HepG2 (cell line): Measurements from ENCODE around the gene CDV3. TPM values are rescaled to one million over a fixed set of nuclear protein-coding genes. Genes with fewer than 3 reads are reported as not detected.

Source experiments
- HNF4A ChIP-seq: sonication (generic); formaldehyde crosslinking; IDR thresholded peaks from 2 replicates; pipeline ENCODE4 v1.4.0; 2020; ENCODE audit warnings: missing genetic modification reagents
- HNRNPLL ChIP-seq: fragments of 200-400 bp; formaldehyde crosslinking; IDR thresholded peaks from 2 replicates; pipeline ENCODE4 v1.6.1; 2017; ENCODE audit warnings: mild to moderate bottlenecking, low read depth, low read length; ENCODE audit not compliant: poor library complexity, severe bottlenecking
- KDM4B ChIP-seq: sonication (generic); formaldehyde crosslinking; IDR thresholded peaks from 2 replicates; pipeline ENCODE4 v1.4.0; 2020; ENCODE audit warnings: missing genetic modification reagents
- MTF1 ChIP-seq: sonication (generic); formaldehyde crosslinking; IDR thresholded peaks from 2 replicates; pipeline ENCODE4 v1.5.0; 2020; ENCODE audit warnings: missing genetic modification reagents
- NFE2 ChIP-seq: sonication (generic); formaldehyde crosslinking; IDR thresholded peaks from 2 replicates; pipeline ENCODE4 v1.4.0; 2020; ENCODE audit warnings: missing genetic modification reagents
- RARA ChIP-seq: IDR thresholded peaks from 2 replicates; pipeline ENCODE4 v1.6.1; 2016; ENCODE audit warnings: missing genetic modification reagents, missing compliant biosample characterization
- RBM22 ChIP-seq: fragments of 200-400 bp; formaldehyde crosslinking; optimal IDR thresholded peaks from 2 replicates; pipeline ENCODE3; 2017; ENCODE audit warnings: mild to moderate bottlenecking, low read length, moderate library complexity
- SATB2 ChIP-seq: sonication (generic); formaldehyde crosslinking; IDR thresholded peaks from 2 replicates; pipeline ENCODE4 v1.5.0; 2020; ENCODE audit warnings: missing genetic modification reagents
- SMAD3 ChIP-seq: sonication (generic); formaldehyde crosslinking; IDR thresholded peaks from 2 replicates; pipeline ENCODE4 v1.4.0; 2020; ENCODE audit warnings: missing genetic modification reagents
- SOX13 ChIP-seq, 3 experiments: fragments of 450-650 bp in 1 of 3; sonication (generic) in 1 of 3; formaldehyde crosslinking in 1 of 3; IDR thresholded peaks in 2 of 3; conservative IDR thresholded peaks in 1 of 3; 2 replicates each; pipeline versions ENCODE4 v1.5.0 to v1.6.1; 2016 to 2020; ENCODE audit warnings: antibody characterized with exemption in 1 of 3, mild to moderate bottlenecking in 1 of 3, missing compliant biosample characterization in 1 of 3, missing genetic modification reagents in 1 of 3, moderate library complexity in 1 of 3
- ZNF292 ChIP-seq: sonication (generic); formaldehyde crosslinking; IDR thresholded peaks from 2 replicates; pipeline ENCODE4 v1.8.1; 2022; ENCODE audit warnings: mild to moderate bottlenecking, low read depth, missing genetic modification reagents, borderline replicate concordance
- ZNF550 ChIP-seq: sonication (generic); formaldehyde crosslinking; IDR thresholded peaks from 2 replicates; pipeline ENCODE4 v1.4.0; 2020; ENCODE audit warnings: mild to moderate bottlenecking, missing genetic modification reagents, borderline replicate concordance
- ZNF552 ChIP-seq: sonication (generic); formaldehyde crosslinking; IDR thresholded peaks from 2 replicates; pipeline ENCODE4 v1.9.0; 2022; ENCODE audit warnings: missing genetic modification reagents, mild to moderate bottlenecking, borderline replicate concordance
- polyA plus RNA-seq, 8 experiments: library from polyadenylated mRNA; depleted of rRNA in 3 of 8; stranded (reverse) in 7 of 8; unstranded in 1 of 8; fragments of >200 nt; fragmentation: Illumina TruSeq in 4 of 8; extraction: Trizol in 4 of 8; gene quantifications; 2 replicates each; pipeline versions ENCODE4 v1.2.1 to v1.2.3, GENCODE V29; 2011 to 2016; ENCODE audit warnings: low read depth in 4 of 8, missing spikeins in 1 of 8, mixed read lengths in 1 of 8; ENCODE audit not compliant: insufficient read depth in 1 of 8
- total RNA-seq, 5 experiments: library from RNA; depleted of rRNA; stranded (reverse); fragments of >200 nt; fragmentation: Illumina TruSeq; extraction: Trizol; gene quantifications; 2 replicates each; pipeline ENCODE4 v1.2.3, GENCODE V29; 2016; ENCODE audit warnings: low read depth in 1 of 5
- TF ChIP-seq, protein P1 (sequence below): sonication (generic); formaldehyde crosslinking; IDR thresholded peaks from 2 replicates; pipeline ENCODE4 v1.4.0; 2020; ENCODE audit warnings: mild to moderate bottlenecking, low read depth, missing genetic modification reagents
- TF ChIP-seq, protein P2 (sequence below): sonication (generic); formaldehyde crosslinking; IDR thresholded peaks from 2 replicates; pipeline ENCODE4 v1.4.0; 2020; ENCODE audit warnings: missing genetic modification reagents
- TF ChIP-seq, protein P3 (sequence below): sonication (generic); formaldehyde crosslinking; IDR thresholded peaks from 2 replicates; pipeline ENCODE4 v1.5.1; 2020; ENCODE audit warnings: mild to moderate bottlenecking, missing genetic modification reagents, borderline replicate concordance

The CDV3 gene
- total and polyA plus RNA-seq, 2 of the 13 experiments (the other 11 are each of a cell fraction or from before 2014, with no cell fraction given): 46.6 to 145 TPM

DNA sequence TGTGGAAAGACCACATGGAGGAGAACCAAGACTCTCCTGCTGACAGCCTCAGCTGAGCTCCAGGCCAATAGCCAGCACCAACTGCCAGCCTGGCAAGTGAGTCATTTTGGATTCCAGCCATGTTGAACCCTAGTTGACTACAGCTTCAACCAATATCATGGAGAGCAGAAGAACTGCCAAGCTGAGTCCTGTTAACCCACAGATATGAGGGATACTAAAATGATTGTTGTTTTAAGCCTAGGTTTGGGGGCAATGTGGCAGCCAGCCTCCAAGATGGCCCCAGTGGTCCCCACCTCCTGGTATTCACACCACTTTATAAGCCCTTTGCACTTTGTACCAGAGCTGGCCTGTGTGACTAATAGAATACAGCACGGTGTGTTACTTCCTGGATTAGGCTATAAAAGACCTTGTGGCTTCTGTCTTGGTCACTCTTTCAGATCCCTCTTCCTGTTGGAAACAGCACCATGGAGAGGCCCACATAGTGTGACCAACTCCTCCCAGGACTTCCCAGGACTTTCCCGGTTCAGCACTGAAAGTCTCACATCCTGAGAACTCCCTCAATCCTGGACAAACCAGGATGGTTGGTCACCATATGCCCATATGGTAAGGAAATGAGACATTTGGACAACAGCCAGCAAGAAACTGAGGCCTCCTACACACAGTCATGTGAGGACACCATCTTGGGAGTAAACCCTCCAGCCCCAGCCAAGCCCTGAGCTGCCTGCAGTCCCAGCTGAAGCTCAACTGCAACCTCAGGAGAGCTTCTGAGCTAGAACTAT lies 32.4 kb upstream of the CDV3 start (continued):
- TF ChIP-seq, protein P1, sequence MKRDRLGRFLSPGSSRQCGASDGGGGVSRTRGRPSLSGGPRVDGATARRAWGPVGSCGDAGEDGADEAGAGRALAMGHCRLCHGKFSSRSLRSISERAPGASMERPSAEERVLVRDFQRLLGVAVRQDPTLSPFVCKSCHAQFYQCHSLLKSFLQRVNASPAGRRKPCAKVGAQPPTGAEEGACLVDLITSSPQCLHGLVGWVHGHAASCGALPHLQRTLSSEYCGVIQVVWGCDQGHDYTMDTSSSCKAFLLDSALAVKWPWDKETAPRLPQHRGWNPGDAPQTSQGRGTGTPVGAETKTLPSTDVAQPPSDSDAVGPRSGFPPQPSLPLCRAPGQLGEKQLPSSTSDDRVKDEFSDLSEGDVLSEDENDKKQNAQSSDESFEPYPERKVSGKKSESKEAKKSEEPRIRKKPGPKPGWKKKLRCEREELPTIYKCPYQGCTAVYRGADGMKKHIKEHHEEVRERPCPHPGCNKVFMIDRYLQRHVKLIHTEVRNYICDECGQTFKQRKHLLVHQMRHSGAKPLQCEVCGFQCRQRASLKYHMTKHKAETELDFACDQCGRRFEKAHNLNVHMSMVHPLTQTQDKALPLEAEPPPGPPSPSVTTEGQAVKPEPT (CRISPR knock-in tag): no peak
- TF ChIP-seq RBM22: no peak
- peak; percentile 78 for TF ChIP-seq HNF4A (CRISPR knock-in tag)
- 0 out of 2 replicates have a peak, but pooled peaks have one; percentile 21 for TF ChIP-seq RARA
- no peak for TF ChIP-seq KDM4B
- no peak for TF ChIP-seq SOX13 (IDR thresholded peaks at IDR 0.05)
- no peak for TF ChIP-seq SOX13 (CRISPR knock-in tag; conservative IDR thresholded peaks at IDR 0.05 in 1 of 2, IDR thresholded peaks at IDR 0.05 in 1 of 2)
- TF ChIP-seq MTF1 (CRISPR knock-in tag): no peak
- TF ChIP-seq ZNF550 (CRISPR knock-in tag): no peak
- TF ChIP-seq ZNF552 (CRISPR knock-in tag): no peak
- TF ChIP-seq, protein P2, sequence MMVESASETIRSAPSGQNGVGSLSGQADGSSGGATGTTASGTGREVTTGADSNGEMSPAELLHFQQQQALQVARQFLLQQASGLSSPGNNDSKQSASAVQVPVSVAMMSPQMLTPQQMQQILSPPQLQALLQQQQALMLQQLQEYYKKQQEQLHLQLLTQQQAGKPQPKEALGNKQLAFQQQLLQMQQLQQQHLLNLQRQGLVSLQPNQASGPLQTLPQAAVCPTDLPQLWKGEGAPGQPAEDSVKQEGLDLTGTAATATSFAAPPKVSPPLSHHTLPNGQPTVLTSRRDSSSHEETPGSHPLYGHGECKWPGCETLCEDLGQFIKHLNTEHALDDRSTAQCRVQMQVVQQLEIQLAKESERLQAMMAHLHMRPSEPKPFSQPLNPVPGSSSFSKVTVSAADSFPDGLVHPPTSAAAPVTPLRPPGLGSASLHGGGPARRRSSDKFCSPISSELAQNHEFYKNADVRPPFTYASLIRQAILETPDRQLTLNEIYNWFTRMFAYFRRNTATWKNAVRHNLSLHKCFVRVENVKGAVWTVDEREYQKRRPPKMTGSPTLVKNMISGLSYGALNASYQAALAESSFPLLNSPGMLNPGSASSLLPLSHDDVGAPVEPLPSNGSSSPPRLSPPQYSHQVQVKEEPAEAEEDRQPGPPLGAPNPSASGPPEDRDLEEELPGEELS (CRISPR knock-in tag): no peak
- no peak for TF ChIP-seq SMAD3 (CRISPR knock-in tag)
- TF ChIP-seq, protein P3, sequence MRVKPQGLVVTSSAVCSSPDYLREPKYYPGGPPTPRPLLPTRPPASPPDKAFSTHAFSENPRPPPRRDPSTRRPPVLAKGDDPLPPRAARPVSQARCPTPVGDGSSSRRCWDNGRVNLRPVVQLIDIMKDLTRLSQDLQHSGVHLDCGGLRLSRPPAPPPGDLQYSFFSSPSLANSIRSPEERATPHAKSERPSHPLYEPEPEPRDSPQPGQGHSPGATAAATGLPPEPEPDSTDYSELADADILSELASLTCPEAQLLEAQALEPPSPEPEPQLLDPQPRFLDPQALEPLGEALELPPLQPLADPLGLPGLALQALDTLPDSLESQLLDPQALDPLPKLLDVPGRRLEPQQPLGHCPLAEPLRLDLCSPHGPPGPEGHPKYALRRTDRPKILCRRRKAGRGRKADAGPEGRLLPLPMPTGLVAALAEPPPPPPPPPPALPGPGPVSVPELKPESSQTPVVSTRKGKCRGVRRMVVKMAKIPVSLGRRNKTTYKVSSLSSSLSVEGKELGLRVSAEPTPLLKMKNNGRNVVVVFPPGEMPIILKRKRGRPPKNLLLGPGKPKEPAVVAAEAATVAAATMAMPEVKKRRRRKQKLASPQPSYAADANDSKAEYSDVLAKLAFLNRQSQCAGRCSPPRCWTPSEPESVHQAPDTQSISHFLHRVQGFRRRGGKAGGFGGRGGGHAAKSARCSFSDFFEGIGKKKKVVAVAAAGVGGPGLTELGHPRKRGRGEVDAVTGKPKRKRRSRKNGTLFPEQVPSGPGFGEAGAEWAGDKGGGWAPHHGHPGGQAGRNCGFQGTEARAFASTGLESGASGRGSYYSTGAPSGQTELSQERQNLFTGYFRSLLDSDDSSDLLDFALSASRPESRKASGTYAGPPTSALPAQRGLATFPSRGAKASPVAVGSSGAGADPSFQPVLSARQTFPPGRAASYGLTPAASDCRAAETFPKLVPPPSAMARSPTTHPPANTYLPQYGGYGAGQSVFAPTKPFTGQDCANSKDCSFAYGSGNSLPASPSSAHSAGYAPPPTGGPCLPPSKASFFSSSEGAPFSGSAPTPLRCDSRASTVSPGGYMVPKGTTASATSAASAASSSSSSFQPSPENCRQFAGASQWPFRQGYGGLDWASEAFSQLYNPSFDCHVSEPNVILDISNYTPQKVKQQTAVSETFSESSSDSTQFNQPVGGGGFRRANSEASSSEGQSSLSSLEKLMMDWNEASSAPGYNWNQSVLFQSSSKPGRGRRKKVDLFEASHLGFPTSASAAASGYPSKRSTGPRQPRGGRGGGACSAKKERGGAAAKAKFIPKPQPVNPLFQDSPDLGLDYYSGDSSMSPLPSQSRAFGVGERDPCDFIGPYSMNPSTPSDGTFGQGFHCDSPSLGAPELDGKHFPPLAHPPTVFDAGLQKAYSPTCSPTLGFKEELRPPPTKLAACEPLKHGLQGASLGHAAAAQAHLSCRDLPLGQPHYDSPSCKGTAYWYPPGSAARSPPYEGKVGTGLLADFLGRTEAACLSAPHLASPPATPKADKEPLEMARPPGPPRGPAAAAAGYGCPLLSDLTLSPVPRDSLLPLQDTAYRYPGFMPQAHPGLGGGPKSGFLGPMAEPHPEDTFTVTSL (CRISPR knock-in tag): peak; percentile 34; the same call in 1 of the 2 replicates
- TF ChIP-seq SATB2 (CRISPR knock-in tag): no peak
- no peak for TF ChIP-seq NFE2 (CRISPR knock-in tag)
- no peak for TF ChIP-seq ZNF292 (CRISPR knock-in tag)
- TF ChIP-seq HNRNPLL: no peak
